ENCODE results near the gene DLG2. TPM values are rescaled to one million over a fixed set of nuclear protein-coding genes. Genes with fewer than 3 reads are reported as not detected.

DLG2 gene
- total and polyA plus RNA-seq, 2 of the 4 experiments (the other 2 are of a cell fraction): 0.31 to 0.36 TPM

DNA sequence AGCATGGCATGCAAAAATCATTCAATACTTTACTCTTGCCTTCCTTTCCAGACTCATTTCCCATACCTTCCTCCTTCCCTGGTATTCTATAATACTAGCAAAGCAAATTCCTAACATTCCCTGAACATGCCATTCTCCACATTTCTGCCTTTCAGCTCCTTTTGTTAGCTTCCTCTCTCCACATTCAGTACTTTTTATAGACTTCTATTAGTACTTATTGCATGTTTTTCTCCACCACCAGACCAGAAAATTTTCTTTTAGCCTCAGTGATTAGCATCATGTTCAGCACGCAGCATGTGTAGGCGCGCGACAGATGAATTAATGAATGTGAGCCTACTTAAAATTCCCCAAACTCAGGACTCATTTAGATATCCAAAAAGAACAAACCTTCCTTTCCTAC, 935.3 kb downstream of the DLG2 start:
- BruUV-seq (replicated peaks): no TSS peak
- in situ Hi-C loops (cut with MboI; ENCODE audit: low sequenced_read_pairs) (no loop called here), dilution Hi-C loops (cut with HindIII; ENCODE audit: low sequenced_read_pairs, unreplicated experiment) (no loop called here), intact Hi-C loops (cut with micrococcal nuclease) (no loop called here)
- ATAC-seq (ENCODE audit: low read depth) (no peak), DNase-seq (no peak)
- no peaks in the 10 kb centered on the region for H3K27me3 ChIP-seq (ENCODE audit: control insufficient read depth, insufficient read depth, low read length)
- no peak overlapping the region for H3K4me2 ChIP-seq (ENCODE audit: low read depth, low read length)
- H4K5ac ChIP-seq (ENCODE audit: low read depth, low read length): no peak overlapping the region
- ChIA-PET POLR2A (ENCODE audit: unreplicated experiment) (no interaction called here), CTCF (interaction anchor here (0.5 to 1.0 kb wide), 2 partner anchors 128 to 143 kb away, joined by 4 read pairs; no protein-coding TSS in a partner anchor)
- no peaks in the 10 kb centered on the region for H3K36me3 ChIP-seq (ENCODE audit: control insufficient read depth, insufficient read depth, low read length)
- H3K14ac ChIP-seq (replicated peaks; ENCODE audit: low read depth, low read length): no peak overlapping the region
- no peak overlapping the region for H4K91ac ChIP-seq (ENCODE audit: insufficient read depth, low read depth, low read length)
- no peak overlapping the region for H3K9ac ChIP-seq (ENCODE audit: low read depth, low read length)
- no peak overlapping the region for H2BK15ac ChIP-seq (ENCODE audit: low read depth, low read length)
- no peak overlapping the region for H4K8ac ChIP-seq (ENCODE audit: low read depth in 2 of 2, low read length in 2 of 2)
- H2BK120ac ChIP-seq (ENCODE audit: low read depth, low read length): no peak overlapping the region
- H4K20me1 ChIP-seq (ENCODE audit: insufficient read depth, low read length): no peaks in the 10 kb centered on the region
- H3K27ac ChIP-seq (ENCODE audit: insufficient read depth, low read length): no peak overlapping the region
- no peaks in the 10 kb centered on the region for H3K9me1 ChIP-seq (ENCODE audit: insufficient read depth, low read length)
- H2BK5ac ChIP-seq (ENCODE audit: low read depth, low read length, poor library complexity, severe bottlenecking): no peak overlapping the region
- no peak overlapping the region for H2AK5ac ChIP-seq (ENCODE audit: low read depth, low read length)
- no peak overlapping the region for H3K18ac ChIP-seq (ENCODE audit: low read depth, low read length)
- no peak overlapping the region for H3K56ac ChIP-seq (ENCODE audit: extremely low read depth, insufficient read depth, low read length)
- H3K23ac ChIP-seq (ENCODE audit: low read depth, low read length): no peak overlapping the region
- no peak overlapping the region for H3K4ac ChIP-seq (ENCODE audit: low read depth, low read length)
- TF ChIP-seq FOS (IDR thresholded peaks at IDR 0.05; ENCODE audit: low read depth, low read length) (no peak), MAZ (IDR thresholded peaks at IDR 0.05; ENCODE audit: borderline replicate concordance, low read depth, low read length) (no peak), POLR2A (IDR thresholded peaks at IDR 0.05; ENCODE audit: low read depth, low read length) (no peak), RCOR1 (IDR thresholded peaks at IDR 0.05; ENCODE audit: insufficient replicate concordance, low read length) (no peak), RAD21 (IDR thresholded peaks at IDR 0.05; ENCODE audit: low read length) (no peak), MXI1 (IDR thresholded peaks at IDR 0.05; ENCODE audit: borderline replicate concordance, low read depth, low read length) (no peak), CEBPB (IDR thresholded peaks at IDR 0.05; ENCODE audit: low read depth, low read length) (no peak), BHLHE40 (IDR thresholded peaks at IDR 0.05; ENCODE audit: low read depth, low read length) (no peak), MAFK (IDR thresholded peaks at IDR 0.05; ENCODE audit: low read depth, low read length) (no peak), RFX5 (IDR thresholded peaks at IDR 0.05; ENCODE audit: low read depth, low read length) (no peak), NFE2L2 (IDR thresholded peaks at IDR 0.05; ENCODE audit: low read depth, low read length) (no peak), CHD1 (IDR thresholded peaks at IDR 0.05; ENCODE audit: low read depth, low read length) (no peak), SMC3 (IDR thresholded peaks at IDR 0.05; ENCODE audit: low read depth, low read length) (no peak)
- TF ChIP-seq, protein P1, sequence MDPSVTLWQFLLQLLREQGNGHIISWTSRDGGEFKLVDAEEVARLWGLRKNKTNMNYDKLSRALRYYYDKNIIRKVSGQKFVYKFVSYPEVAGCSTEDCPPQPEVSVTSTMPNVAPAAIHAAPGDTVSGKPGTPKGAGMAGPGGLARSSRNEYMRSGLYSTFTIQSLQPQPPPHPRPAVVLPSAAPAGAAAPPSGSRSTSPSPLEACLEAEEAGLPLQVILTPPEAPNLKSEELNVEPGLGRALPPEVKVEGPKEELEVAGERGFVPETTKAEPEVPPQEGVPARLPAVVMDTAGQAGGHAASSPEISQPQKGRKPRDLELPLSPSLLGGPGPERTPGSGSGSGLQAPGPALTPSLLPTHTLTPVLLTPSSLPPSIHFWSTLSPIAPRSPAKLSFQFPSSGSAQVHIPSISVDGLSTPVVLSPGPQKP (IDR thresholded peaks at IDR 0.05; ENCODE audit: borderline replicate concordance, low read depth, low read length): no peak
- TF ChIP-seq, protein P2, sequence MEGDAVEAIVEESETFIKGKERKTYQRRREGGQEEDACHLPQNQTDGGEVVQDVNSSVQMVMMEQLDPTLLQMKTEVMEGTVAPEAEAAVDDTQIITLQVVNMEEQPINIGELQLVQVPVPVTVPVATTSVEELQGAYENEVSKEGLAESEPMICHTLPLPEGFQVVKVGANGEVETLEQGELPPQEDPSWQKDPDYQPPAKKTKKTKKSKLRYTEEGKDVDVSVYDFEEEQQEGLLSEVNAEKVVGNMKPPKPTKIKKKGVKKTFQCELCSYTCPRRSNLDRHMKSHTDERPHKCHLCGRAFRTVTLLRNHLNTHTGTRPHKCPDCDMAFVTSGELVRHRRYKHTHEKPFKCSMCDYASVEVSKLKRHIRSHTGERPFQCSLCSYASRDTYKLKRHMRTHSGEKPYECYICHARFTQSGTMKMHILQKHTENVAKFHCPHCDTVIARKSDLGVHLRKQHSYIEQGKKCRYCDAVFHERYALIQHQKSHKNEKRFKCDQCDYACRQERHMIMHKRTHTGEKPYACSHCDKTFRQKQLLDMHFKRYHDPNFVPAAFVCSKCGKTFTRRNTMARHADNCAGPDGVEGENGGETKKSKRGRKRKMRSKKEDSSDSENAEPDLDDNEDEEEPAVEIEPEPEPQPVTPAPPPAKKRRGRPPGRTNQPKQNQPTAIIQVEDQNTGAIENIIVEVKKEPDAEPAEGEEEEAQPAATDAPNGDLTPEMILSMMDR (conservative IDR thresholded peaks at IDR 0.05; ENCODE audit: low read depth, low read length): no peak
- TF ChIP-seq, protein P3, sequence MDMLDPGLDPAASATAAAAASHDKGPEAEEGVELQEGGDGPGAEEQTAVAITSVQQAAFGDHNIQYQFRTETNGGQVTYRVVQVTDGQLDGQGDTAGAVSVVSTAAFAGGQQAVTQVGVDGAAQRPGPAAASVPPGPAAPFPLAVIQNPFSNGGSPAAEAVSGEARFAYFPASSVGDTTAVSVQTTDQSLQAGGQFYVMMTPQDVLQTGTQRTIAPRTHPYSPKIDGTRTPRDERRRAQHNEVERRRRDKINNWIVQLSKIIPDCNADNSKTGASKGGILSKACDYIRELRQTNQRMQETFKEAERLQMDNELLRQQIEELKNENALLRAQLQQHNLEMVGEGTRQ (IDR thresholded peaks at IDR 0.05; ENCODE audit: low read depth, low read length): no peak
- H3K79me1 ChIP-seq (ENCODE audit: low read depth in 1 of 2, low read length in 2 of 2): no peaks in the 10 kb centered on the region
- H2AK9ac ChIP-seq (replicated peaks; ENCODE audit: low read depth, low read length, poor library complexity): no peak overlapping the region
- 63% methylated on average over 4 of the region's 4 CpGs; no CpG with 5 or more reads in 1 of the 2 experiments for WGBS, 2 experiments (ENCODE audit: extremely low coverage in 2 of 2, insufficient read length in 1 of 2)
- no peaks in the 10 kb centered on the region for H3K4me1 ChIP-seq (ENCODE audit: control insufficient read depth, insufficient read depth, low read length)
- H2BK20ac ChIP-seq (ENCODE audit: low read depth, low read length): no peak overlapping the region
- H2AFZ ChIP-seq (replicated peaks; ENCODE audit: low read length, poor library complexity): no peak overlapping the region
- no peaks in the 10 kb centered on the region for H3K9me3 ChIP-seq (ENCODE audit: control insufficient read depth, insufficient read depth, low read length)
- no peak overlapping the region for H3K4me3 ChIP-seq (ENCODE audit: insufficient read depth, low read depth, low read length)

All from IMR-90 (cell line).